Skeletal muscle satellite cell (primary cell): ENCODE measurements around the gene TERT.

Source experiments
- H3K27me3 ChIP-seq: 2 replicates; pipeline ENCODE4 v1.7.0; 2013; ENCODE audit warnings: low read length; ENCODE audit not compliant: control insufficient read depth, insufficient read depth
- H3K36me3 ChIP-seq: 2 replicates; pipeline ENCODE4 v1.7.0; 2013; ENCODE audit warnings: mild to moderate bottlenecking, control low read depth, low read length; ENCODE audit not compliant: insufficient read depth
- H3K4me1 ChIP-seq: 2 replicates; pipeline ENCODE4 v1.7.0; 2013; ENCODE audit warnings: low read length; ENCODE audit not compliant: control insufficient read depth, insufficient read depth
- H3K4me2 ChIP-seq: 2 replicates; pipeline ENCODE4 v1.7.0; 2013; ENCODE audit warnings: mild to moderate bottlenecking, low read length
- H3K4me3 ChIP-seq: 2 replicates; pipeline ENCODE4 v1.7.0; 2013; ENCODE audit warnings: low read length
- H3K9ac ChIP-seq: 2 replicates; pipeline ENCODE4 v1.7.0; 2013; ENCODE audit warnings: mild to moderate bottlenecking, low read depth, low read length, moderate library complexity
- H3K9me3 ChIP-seq: replicated peaks from 2 replicates; pipeline ENCODE4 v1.7.0; 2013; ENCODE audit warnings: mild to moderate bottlenecking, control low read depth, low read length

Gene TERT

GRCh38 chr5:1259806-1260480 is 34.9 kb downstream of the TERT start:
- peaks cover 19% of the 10 kb centered on the region for H3K9me3 ChIP-seq
- no peaks in the 10 kb centered on the region for H3K4me1 ChIP-seq
- H3K9ac ChIP-seq: no peak overlapping the region
- no peak overlapping the region for H3K4me3 ChIP-seq
- no peak overlapping the region for H3K4me2 ChIP-seq
- H3K36me3 ChIP-seq: no peaks in the 10 kb centered on the region
- no peaks in the 10 kb centered on the region for H3K27me3 ChIP-seq

GRCh38 chr5:1257841-1258240 is 37.0 kb downstream of the TERT start:
- Histone ChIP-seq H3K4me2 (no peak overlapping the region), H3K9me3 (peaks cover 14% of the 10 kb centered on the region), H3K9ac (no peak overlapping the region), H3K4me1 (no peaks in the 10 kb centered on the region), H3K4me3 (no peak overlapping the region), H3K27me3 (no peaks in the 10 kb centered on the region), H3K36me3 (no peaks in the 10 kb centered on the region)

- no peaks in the 10 kb centered on the region for H3K27me3 ChIP-seq
- no peak overlapping the region for H3K4me2 ChIP-seq
- peaks cover 10% of the 10 kb centered on the region for H3K9me3 ChIP-seq
- H3K4me1 ChIP-seq: no peaks in the 10 kb centered on the region
- H3K36me3 ChIP-seq: no peaks in the 10 kb centered on the region
- no peak overlapping the region for H3K4me3 ChIP-seq
- no peak overlapping the region for H3K9ac ChIP-seq
Observed at GRCh38 chr5:1257363-1257762, 37.5 kb downstream of the TERT start.

- Histone ChIP-seq H3K9me3 (peaks cover 10% of the 10 kb centered on the region), H3K4me1 (no peaks in the 10 kb centered on the region), H3K9ac (no peak overlapping the region), H3K36me3 (no peaks in the 10 kb centered on the region), H3K4me3 (no peak overlapping the region), H3K4me2 (no peak overlapping the region), H3K27me3 (no peaks in the 10 kb centered on the region)
Observed at GRCh38 chr5:1256776-1257175, 38.1 kb downstream of the TERT start.

GRCh38 chr5:1255081-1255561 is 39.7 kb downstream of the TERT start:
- no peak overlapping the region for H3K9ac ChIP-seq

GRCh38 chr5:1254196-1254595 is 40.7 kb downstream of the TERT start:
- Histone ChIP-seq H3K27me3 (no peaks in the 10 kb centered on the region), H3K4me3 (no peak overlapping the region), H3K4me1 (no peaks in the 10 kb centered on the region), H3K9me3 (peaks cover 4% of the 10 kb centered on the region), H3K4me2 (no peak overlapping the region), H3K36me3 (no peaks in the 10 kb centered on the region), H3K9ac (no peak overlapping the region)

More at GRCh38 chr5:1255081-1255561, 39.7 kb downstream of the TERT start:
- Histone ChIP-seq H3K36me3 (no peaks in the 10 kb centered on the region), H3K4me1 (no peaks in the 10 kb centered on the region), H3K9me3 (peaks cover 7% of the 10 kb centered on the region), H3K4me3 (no peak overlapping the region), H3K4me2 (no peak overlapping the region), H3K27me3 (no peaks in the 10 kb centered on the region)

- Histone ChIP-seq H3K9ac (no peak overlapping the region), H3K36me3 (no peaks in the 10 kb centered on the region), H3K9me3 (peaks cover 4% of the 10 kb centered on the region), H3K27me3 (no peaks in the 10 kb centered on the region), H3K4me3 (no peak overlapping the region), H3K4me2 (no peak overlapping the region), H3K4me1 (no peaks in the 10 kb centered on the region)
Observed at GRCh38 chr5:1253456-1254105, 41.3 kb downstream of the TERT start.

GRCh38 chr5:1252681-1253080 is 42.2 kb downstream of the TERT start:
- Histone ChIP-seq H3K27me3 (no peaks in the 10 kb centered on the region), H3K9me3 (peaks cover 4% of the 10 kb centered on the region), H3K36me3 (no peaks in the 10 kb centered on the region), H3K4me3 (no peak overlapping the region), H3K9ac (no peak overlapping the region), H3K4me2 (no peak overlapping the region), H3K4me1 (no peaks in the 10 kb centered on the region)

GRCh38 chr5:1251678-1252580 is 42.9 kb downstream of the TERT start:
- Histone ChIP-seq H3K27me3 (no peaks in the 10 kb centered on the region), H3K9me3 (no peaks in the 10 kb centered on the region), H3K36me3 (no peaks in the 10 kb centered on the region), H3K4me1 (no peaks in the 10 kb centered on the region), H3K9ac (no peak overlapping the region), H3K4me3 (no peak overlapping the region), H3K4me2 (no peak overlapping the region)

- H3K4me3 ChIP-seq: no peak overlapping the region
- no peak overlapping the region for H3K9ac ChIP-seq
- H3K4me1 ChIP-seq: no peaks in the 10 kb centered on the region
- no peaks in the 10 kb centered on the region for H3K27me3 ChIP-seq
- H3K9me3 ChIP-seq: no peaks in the 10 kb centered on the region
- H3K4me2 ChIP-seq: no peak overlapping the region
- no peaks in the 10 kb centered on the region for H3K36me3 ChIP-seq
Observed at GRCh38 chr5:1249366-1250280, 45.2 kb downstream of the TERT start.

- Histone ChIP-seq H3K4me2 (no peak overlapping the region), H3K36me3 (no peaks in the 10 kb centered on the region), H3K27me3 (no peaks in the 10 kb centered on the region), H3K4me1 (no peaks in the 10 kb centered on the region), H3K9ac (no peak overlapping the region), H3K9me3 (no peaks in the 10 kb centered on the region), H3K4me3 (no peak overlapping the region)
Observed at GRCh38 chr5:1247811-1248210, 47.1 kb downstream of the TERT start.
